Measurements from ENCODE around the gene GRAP2.

The GRAP2 gene

DNA sequence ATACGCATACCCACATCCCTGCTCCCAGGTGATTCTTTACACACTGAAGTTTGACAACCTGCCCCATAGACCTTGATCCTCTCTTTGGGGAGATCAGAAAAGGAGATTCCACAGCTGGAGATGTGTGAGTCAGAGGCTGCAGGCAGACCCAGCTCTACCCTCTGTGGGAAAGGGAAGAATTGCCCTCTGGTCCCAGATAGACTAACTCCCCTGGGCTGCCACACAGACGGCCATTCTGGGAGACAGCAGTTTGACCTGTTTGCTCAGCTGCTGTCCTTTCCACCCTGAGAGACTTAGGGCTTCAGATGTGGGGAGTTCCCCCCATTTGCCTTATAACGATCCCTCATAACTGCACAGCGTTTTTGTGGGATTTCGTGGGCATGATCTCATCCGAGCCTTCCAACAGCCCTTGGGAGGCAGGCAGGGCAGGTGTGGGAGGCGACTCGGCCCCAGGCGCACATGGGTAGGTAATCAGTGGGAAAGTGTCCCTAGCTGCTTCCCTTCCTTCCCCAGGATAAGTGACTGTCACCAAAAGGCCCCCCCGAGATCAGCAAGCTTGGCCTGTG, 107.9 kb downstream of the GRAP2 start:
- H3K27me3 ChIP-seq (ENCODE audit: control insufficient read depth, low read length), result peaks cover 17% of the 10 kb centered on the region
- no peak overlapping the region for H3K27ac ChIP-seq (ENCODE audit: low read depth, low read length)
- H4K20me1 ChIP-seq (ENCODE audit: control insufficient read depth, insufficient read depth, low read depth, low read length), result no peaks in the 10 kb centered on the region
- TF ChIP-seq, protein P1, sequence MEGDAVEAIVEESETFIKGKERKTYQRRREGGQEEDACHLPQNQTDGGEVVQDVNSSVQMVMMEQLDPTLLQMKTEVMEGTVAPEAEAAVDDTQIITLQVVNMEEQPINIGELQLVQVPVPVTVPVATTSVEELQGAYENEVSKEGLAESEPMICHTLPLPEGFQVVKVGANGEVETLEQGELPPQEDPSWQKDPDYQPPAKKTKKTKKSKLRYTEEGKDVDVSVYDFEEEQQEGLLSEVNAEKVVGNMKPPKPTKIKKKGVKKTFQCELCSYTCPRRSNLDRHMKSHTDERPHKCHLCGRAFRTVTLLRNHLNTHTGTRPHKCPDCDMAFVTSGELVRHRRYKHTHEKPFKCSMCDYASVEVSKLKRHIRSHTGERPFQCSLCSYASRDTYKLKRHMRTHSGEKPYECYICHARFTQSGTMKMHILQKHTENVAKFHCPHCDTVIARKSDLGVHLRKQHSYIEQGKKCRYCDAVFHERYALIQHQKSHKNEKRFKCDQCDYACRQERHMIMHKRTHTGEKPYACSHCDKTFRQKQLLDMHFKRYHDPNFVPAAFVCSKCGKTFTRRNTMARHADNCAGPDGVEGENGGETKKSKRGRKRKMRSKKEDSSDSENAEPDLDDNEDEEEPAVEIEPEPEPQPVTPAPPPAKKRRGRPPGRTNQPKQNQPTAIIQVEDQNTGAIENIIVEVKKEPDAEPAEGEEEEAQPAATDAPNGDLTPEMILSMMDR (IDR thresholded peaks at IDR 0.05; ENCODE audit: low read depth, low read length, poor library complexity, severe bottlenecking), result no peak
- no peak for TF ChIP-seq EZH2phosphoT487 (IDR thresholded peaks at IDR 0.05; ENCODE audit: borderline replicate concordance, low read length)
- H3K79me2 ChIP-seq (ENCODE audit: control insufficient read depth, low read length), result no peaks in the 10 kb centered on the region
- H3K4me2 ChIP-seq (ENCODE audit: low read length), result no peak overlapping the region
- H3K9me3 ChIP-seq (ENCODE audit: control insufficient read depth, insufficient read depth, low read length), result no peaks in the 10 kb centered on the region
- H3K4me3 ChIP-seq (ENCODE audit: low read length), result no peak overlapping the region
- no peaks in the 10 kb centered on the region for H3K9me2 ChIP-seq (replicated peaks; ENCODE audit: control insufficient read depth, low read length)
- H3K36me3 ChIP-seq (ENCODE audit: control insufficient read depth, low read length), result no peaks in the 10 kb centered on the region
- no peaks in the 10 kb centered on the region for H3F3A ChIP-seq (ENCODE audit: control insufficient read depth, insufficient read depth)
- no peaks in the 10 kb centered on the region for H3K4me1 ChIP-seq (ENCODE audit: control insufficient read depth, low read length)

DNA sequence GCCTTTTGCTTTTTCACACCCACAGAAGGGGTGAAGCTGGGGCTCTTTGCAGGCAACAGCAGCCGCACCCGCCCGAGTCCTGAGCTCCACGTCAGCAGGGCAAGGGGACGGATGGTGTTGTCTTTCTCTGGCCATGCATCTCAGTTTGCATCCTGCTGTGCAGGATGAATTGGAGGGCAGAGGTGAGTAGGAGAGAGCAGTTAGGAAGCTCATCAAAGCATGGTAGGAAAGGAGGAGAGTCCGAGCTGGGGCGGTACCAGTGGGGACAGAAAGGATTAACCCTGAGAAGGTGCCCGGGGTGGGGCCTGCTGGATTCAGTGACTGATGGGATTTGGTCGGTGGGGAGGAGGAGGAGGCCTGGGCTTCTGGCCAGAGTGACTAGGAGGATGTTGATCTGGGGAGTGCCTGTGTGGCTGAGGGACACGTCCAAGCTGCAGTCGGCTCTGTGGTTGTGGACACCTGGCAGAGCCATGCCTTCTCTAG, 108.4 kb downstream of the GRAP2 start:
- Histone ChIP-seq H3F3A (ENCODE audit: control insufficient read depth, insufficient read depth) (no peaks in the 10 kb centered on the region), H3K36me3 (ENCODE audit: control insufficient read depth, low read length) (no peaks in the 10 kb centered on the region), H3K4me3 (ENCODE audit: low read length) (no peak overlapping the region), H3K9me2 (replicated peaks; ENCODE audit: control insufficient read depth, low read length) (no peaks in the 10 kb centered on the region), H3K4me1 (ENCODE audit: control insufficient read depth, low read length) (no peaks in the 10 kb centered on the region), H3K27ac (ENCODE audit: low read depth, low read length) (no peak overlapping the region), H4K20me1 (ENCODE audit: control insufficient read depth, insufficient read depth, low read depth, low read length) (no peaks in the 10 kb centered on the region), H3K79me2 (ENCODE audit: control insufficient read depth, low read length) (no peaks in the 10 kb centered on the region), H3K9me3 (ENCODE audit: control insufficient read depth, insufficient read depth, low read length) (no peaks in the 10 kb centered on the region), H3K27me3 (ENCODE audit: control insufficient read depth, low read length) (peaks cover 17% of the 10 kb centered on the region), H3K4me2 (ENCODE audit: low read length) (no peak overlapping the region)
- no peak for TF ChIP-seq EZH2phosphoT487 (IDR thresholded peaks at IDR 0.05; ENCODE audit: borderline replicate concordance, low read length)
- TF ChIP-seq, protein P1 (IDR thresholded peaks at IDR 0.05; ENCODE audit: low read depth, low read length, poor library complexity, severe bottlenecking), result no peak

DNA sequence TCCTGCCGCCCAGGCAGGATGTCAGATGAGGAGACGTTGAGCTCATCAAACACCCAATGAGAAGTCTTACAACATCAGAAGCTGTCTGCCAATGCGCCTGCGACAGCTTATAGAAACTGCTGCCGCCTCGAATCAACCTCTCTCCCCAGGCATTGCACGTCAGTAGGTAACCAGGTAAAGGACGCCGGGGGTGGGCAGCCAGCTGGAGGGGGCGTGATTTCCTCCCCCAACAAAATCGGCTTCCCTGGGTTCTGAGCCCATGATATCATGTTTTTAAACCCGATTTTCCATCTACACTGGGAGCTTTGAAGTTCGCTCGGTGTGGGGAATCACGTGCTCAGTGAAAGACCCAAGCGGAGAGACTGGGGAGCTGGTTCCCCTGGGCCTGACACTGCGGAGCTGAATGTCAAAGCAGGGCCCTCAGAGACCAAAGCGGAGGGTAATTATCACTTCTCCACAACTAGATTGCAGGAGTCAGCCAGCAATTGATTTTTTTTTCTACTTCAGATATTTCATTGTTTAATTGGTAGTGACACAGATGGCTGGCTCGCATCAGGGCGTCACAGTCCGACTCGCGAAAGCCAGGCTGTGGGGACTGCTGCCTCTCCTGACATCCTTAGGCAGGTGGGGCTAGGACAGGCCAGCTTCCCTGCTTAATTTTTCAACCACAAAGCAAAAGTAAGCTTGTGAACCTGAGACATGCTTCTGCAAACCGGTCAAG, 109.2 kb downstream of the GRAP2 start:
- Histone ChIP-seq H3K27me3 (ENCODE audit: control insufficient read depth, low read length) (peaks cover 24% of the 10 kb centered on the region), H3K9me2 (replicated peaks; ENCODE audit: control insufficient read depth, low read length) (no peaks in the 10 kb centered on the region), H3K36me3 (ENCODE audit: control insufficient read depth, low read length) (no peaks in the 10 kb centered on the region), H3K9me3 (ENCODE audit: control insufficient read depth, insufficient read depth, low read length) (no peaks in the 10 kb centered on the region), H3K79me2 (ENCODE audit: control insufficient read depth, low read length) (no peaks in the 10 kb centered on the region), H4K20me1 (ENCODE audit: control insufficient read depth, insufficient read depth, low read depth, low read length) (no peaks in the 10 kb centered on the region), H3K4me2 (ENCODE audit: low read length) (no peak overlapping the region), H3F3A (ENCODE audit: control insufficient read depth, insufficient read depth) (no peaks in the 10 kb centered on the region), H3K4me1 (ENCODE audit: control insufficient read depth, low read length) (no peaks in the 10 kb centered on the region), H3K27ac (ENCODE audit: low read depth, low read length) (no peak overlapping the region), H3K4me3 (ENCODE audit: low read length) (no peak overlapping the region)
- no peak for TF ChIP-seq EZH2phosphoT487 (IDR thresholded peaks at IDR 0.05; ENCODE audit: borderline replicate concordance, low read length)
- TF ChIP-seq, protein P1 (IDR thresholded peaks at IDR 0.05; ENCODE audit: low read depth, low read length, poor library complexity, severe bottlenecking), result no peak
